Measurements from ENCODE around the gene BBS7. TPM values are rescaled to one million over a fixed set of nuclear protein-coding genes. Genes with fewer than 3 reads are reported as not detected.
A peak's percentile ranks its signal among the peaks of the same experiment; 100 is the strongest.

The BBS7 gene
- total RNA-seq, 1 experiment from 2014 or later = 20.5 TPM

DNA sequence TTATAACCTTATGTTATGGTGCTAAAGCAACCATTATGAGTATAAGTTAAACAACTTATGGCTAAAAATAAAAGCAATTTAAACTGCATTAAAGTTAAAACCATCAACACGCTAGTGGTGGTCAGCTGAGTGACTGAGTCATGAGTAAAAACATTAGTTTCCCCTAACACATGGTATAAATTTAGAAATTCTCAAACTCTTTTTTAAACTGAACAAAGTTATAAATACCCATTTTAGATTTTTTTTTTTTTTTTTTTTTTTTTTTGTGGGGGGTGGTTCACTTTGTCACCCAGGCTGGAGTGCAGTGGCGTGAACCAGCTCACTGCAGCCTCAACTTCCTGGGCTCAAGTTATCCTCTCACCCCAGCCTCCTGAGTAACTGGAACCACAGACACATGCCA, 5.4 kb upstream of the BBS7 start (continued):
- TF ChIP-seq, protein P1, sequence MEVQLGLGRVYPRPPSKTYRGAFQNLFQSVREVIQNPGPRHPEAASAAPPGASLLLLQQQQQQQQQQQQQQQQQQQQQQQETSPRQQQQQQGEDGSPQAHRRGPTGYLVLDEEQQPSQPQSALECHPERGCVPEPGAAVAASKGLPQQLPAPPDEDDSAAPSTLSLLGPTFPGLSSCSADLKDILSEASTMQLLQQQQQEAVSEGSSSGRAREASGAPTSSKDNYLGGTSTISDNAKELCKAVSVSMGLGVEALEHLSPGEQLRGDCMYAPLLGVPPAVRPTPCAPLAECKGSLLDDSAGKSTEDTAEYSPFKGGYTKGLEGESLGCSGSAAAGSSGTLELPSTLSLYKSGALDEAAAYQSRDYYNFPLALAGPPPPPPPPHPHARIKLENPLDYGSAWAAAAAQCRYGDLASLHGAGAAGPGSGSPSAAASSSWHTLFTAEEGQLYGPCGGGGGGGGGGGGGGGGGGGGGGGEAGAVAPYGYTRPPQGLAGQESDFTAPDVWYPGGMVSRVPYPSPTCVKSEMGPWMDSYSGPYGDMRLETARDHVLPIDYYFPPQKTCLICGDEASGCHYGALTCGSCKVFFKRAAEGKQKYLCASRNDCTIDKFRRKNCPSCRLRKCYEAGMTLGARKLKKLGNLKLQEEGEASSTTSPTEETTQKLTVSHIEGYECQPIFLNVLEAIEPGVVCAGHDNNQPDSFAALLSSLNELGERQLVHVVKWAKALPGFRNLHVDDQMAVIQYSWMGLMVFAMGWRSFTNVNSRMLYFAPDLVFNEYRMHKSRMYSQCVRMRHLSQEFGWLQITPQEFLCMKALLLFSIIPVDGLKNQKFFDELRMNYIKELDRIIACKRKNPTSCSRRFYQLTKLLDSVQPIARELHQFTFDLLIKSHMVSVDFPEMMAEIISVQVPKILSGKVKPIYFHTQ (CRISPR knock-in tag; IDR thresholded peaks at IDR 0.05) = no peak
- TF ChIP-seq NFYB (CRISPR knock-in tag; conservative IDR thresholded peaks at IDR 0.05; ENCODE audit: low read depth) = no peak
- TF ChIP-seq, protein P2, sequence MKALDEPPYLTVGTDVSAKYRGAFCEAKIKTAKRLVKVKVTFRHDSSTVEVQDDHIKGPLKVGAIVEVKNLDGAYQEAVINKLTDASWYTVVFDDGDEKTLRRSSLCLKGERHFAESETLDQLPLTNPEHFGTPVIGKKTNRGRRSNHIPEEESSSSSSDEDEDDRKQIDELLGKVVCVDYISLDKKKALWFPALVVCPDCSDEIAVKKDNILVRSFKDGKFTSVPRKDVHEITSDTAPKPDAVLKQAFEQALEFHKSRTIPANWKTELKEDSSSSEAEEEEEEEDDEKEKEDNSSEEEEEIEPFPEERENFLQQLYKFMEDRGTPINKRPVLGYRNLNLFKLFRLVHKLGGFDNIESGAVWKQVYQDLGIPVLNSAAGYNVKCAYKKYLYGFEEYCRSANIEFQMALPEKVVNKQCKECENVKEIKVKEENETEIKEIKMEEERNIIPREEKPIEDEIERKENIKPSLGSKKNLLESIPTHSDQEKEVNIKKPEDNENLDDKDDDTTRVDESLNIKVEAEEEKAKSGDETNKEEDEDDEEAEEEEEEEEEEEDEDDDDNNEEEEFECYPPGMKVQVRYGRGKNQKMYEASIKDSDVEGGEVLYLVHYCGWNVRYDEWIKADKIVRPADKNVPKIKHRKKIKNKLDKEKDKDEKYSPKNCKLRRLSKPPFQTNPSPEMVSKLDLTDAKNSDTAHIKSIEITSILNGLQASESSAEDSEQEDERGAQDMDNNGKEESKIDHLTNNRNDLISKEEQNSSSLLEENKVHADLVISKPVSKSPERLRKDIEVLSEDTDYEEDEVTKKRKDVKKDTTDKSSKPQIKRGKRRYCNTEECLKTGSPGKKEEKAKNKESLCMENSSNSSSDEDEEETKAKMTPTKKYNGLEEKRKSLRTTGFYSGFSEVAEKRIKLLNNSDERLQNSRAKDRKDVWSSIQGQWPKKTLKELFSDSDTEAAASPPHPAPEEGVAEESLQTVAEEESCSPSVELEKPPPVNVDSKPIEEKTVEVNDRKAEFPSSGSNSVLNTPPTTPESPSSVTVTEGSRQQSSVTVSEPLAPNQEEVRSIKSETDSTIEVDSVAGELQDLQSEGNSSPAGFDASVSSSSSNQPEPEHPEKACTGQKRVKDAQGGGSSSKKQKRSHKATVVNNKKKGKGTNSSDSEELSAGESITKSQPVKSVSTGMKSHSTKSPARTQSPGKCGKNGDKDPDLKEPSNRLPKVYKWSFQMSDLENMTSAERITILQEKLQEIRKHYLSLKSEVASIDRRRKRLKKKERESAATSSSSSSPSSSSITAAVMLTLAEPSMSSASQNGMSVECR (CRISPR knock-in tag; IDR thresholded peaks at IDR 0.05; ENCODE audit: borderline replicate concordance) = no peak
- no peak for TF ChIP-seq GTF2I (CRISPR knock-in tag; conservative IDR thresholded peaks at IDR 0.05)
- TF ChIP-seq, protein P3, sequence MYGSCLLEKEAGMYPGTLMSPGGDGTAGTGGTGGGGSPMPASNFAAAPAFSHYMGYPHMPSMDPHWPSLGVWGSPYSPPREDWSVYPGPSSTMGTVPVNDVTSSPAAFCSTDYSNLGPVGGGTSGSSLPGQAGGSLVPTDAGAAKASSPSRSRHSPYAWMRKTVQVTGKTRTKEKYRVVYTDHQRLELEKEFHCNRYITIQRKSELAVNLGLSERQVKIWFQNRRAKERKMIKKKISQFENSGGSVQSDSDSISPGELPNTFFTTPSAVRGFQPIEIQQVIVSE (CRISPR knock-in tag; IDR thresholded peaks at IDR 0.05; ENCODE audit: borderline replicate concordance) = no peak
- TF ChIP-seq, protein P4, sequence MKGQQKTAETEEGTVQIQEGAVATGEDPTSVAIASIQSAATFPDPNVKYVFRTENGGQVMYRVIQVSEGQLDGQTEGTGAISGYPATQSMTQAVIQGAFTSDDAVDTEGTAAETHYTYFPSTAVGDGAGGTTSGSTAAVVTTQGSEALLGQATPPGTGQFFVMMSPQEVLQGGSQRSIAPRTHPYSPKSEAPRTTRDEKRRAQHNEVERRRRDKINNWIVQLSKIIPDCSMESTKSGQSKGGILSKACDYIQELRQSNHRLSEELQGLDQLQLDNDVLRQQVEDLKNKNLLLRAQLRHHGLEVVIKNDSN (CRISPR knock-in tag; IDR thresholded peaks at IDR 0.05) = no peak

DNA sequence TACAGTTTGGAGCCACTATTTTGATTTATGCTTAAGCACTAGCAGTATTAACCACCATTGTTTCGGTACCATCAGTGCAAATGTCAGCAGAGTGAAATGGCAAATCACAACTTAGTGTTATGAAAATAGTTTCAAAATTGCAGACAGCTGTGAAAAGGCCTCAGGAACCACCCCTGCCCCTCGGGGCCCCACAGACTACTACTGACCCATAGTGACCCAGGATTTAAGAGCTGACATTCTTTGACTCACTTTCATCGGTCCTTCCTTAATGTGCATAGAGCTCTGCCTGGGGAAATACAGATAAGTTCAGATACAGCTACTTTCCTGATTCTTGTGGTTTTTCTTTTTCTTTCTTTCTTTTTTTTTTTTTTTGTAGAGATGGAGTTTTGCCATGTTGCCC, 3.3 kb upstream of the BBS7 start:
- H3K36me3 Mint-ChIP-seq = no peaks in the 10 kb centered on the region
- H3K27me3 Mint-ChIP-seq (ENCODE audit: low read depth) = peaks cover 5% of the 10 kb centered on the region; the same call in 1 of the 2 replicates
- ChIA-PET POLR2A (no interaction called here), CTCF (no interaction called here)
- ATAC-seq = no peak
- no peak for DNase-seq (ENCODE audit: low spot score)
- no peak overlapping the region for H3K4me3 Mint-ChIP-seq
- no peak overlapping the region for H3K27ac Mint-ChIP-seq
- no peak for TF ChIP-seq ZNF671 (CRISPR knock-in tag; IDR thresholded peaks at IDR 0.05)
- no peak for TF ChIP-seq FOXP1 (CRISPR knock-in tag; IDR thresholded peaks at IDR 0.05; ENCODE audit: borderline replicate concordance)
- TF ChIP-seq ZNF396 (CRISPR knock-in tag; IDR thresholded peaks at IDR 0.05; ENCODE audit: borderline replicate concordance) = no peak
- TF ChIP-seq, protein P5, sequence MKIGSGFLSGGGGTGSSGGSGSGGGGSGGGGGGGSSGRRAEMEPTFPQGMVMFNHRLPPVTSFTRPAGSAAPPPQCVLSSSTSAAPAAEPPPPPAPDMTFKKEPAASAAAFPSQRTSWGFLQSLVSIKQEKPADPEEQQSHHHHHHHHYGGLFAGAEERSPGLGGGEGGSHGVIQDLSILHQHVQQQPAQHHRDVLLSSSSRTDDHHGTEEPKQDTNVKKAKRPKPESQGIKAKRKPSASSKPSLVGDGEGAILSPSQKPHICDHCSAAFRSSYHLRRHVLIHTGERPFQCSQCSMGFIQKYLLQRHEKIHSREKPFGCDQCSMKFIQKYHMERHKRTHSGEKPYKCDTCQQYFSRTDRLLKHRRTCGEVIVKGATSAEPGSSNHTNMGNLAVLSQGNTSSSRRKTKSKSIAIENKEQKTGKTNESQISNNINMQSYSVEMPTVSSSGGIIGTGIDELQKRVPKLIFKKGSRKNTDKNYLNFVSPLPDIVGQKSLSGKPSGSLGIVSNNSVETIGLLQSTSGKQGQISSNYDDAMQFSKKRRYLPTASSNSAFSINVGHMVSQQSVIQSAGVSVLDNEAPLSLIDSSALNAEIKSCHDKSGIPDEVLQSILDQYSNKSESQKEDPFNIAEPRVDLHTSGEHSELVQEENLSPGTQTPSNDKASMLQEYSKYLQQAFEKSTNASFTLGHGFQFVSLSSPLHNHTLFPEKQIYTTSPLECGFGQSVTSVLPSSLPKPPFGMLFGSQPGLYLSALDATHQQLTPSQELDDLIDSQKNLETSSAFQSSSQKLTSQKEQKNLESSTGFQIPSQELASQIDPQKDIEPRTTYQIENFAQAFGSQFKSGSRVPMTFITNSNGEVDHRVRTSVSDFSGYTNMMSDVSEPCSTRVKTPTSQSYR (CRISPR knock-in tag; IDR thresholded peaks at IDR 0.05) = no peak
- no peak for TF ChIP-seq GTF2I (CRISPR knock-in tag; conservative IDR thresholded peaks at IDR 0.05)
- H3K4me1 Mint-ChIP-seq = peaks cover 8% of the 10 kb centered on the region; the same call in 1 of the 2 replicates
- H3K9me3 Mint-ChIP-seq = no peaks in the 10 kb centered on the region

DNA sequence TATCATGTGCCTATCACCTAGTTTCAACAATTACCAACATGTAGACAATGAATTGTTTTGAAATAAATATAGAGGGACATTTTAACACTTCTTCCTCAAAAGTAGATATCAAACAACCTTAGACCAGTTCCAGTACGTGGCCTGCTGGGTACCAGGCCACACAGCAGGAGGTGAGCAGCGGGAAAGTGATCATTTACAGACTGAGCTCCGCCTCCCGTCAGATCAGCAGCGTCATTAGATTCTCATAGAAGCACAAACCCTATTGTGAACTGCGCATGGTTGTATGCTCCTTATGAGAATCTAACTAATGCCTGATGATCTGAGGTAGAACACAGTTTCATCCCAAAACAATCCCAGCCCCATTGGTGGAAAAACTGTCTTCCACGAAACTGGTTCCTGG, 6.5 kb downstream of the BBS7 start:
- ChIA-PET POLR2A (no interaction called here), CTCF (no interaction called here)
- no peaks in the 10 kb centered on the region for H3K27me3 Mint-ChIP-seq (ENCODE audit: low read depth)
- H3K4me1 Mint-ChIP-seq = peaks cover 8% of the 10 kb centered on the region
- no peaks in the 10 kb centered on the region for H3K9me3 Mint-ChIP-seq
- peak overlapping the region; percentile 43; the same call in 1 of the 2 replicates for H3K27ac Mint-ChIP-seq
- peak; percentile 50 for ATAC-seq
- peaks cover 22% of the 10 kb centered on the region for H3K36me3 Mint-ChIP-seq
- peak; percentile 36 for DNase-seq (ENCODE audit: low spot score)
- H3K4me3 Mint-ChIP-seq = no peak overlapping the region
- TF ChIP-seq, protein P6, sequence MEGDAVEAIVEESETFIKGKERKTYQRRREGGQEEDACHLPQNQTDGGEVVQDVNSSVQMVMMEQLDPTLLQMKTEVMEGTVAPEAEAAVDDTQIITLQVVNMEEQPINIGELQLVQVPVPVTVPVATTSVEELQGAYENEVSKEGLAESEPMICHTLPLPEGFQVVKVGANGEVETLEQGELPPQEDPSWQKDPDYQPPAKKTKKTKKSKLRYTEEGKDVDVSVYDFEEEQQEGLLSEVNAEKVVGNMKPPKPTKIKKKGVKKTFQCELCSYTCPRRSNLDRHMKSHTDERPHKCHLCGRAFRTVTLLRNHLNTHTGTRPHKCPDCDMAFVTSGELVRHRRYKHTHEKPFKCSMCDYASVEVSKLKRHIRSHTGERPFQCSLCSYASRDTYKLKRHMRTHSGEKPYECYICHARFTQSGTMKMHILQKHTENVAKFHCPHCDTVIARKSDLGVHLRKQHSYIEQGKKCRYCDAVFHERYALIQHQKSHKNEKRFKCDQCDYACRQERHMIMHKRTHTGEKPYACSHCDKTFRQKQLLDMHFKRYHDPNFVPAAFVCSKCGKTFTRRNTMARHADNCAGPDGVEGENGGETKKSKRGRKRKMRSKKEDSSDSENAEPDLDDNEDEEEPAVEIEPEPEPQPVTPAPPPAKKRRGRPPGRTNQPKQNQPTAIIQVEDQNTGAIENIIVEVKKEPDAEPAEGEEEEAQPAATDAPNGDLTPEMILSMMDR (IDR thresholded peaks at IDR 0.05) = no peak
- TF ChIP-seq, protein P7, sequence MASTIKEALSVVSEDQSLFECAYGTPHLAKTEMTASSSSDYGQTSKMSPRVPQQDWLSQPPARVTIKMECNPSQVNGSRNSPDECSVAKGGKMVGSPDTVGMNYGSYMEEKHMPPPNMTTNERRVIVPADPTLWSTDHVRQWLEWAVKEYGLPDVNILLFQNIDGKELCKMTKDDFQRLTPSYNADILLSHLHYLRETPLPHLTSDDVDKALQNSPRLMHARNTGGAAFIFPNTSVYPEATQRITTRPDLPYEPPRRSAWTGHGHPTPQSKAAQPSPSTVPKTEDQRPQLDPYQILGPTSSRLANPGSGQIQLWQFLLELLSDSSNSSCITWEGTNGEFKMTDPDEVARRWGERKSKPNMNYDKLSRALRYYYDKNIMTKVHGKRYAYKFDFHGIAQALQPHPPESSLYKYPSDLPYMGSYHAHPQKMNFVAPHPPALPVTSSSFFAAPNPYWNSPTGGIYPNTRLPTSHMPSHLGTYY (CRISPR knock-in tag; IDR thresholded peaks at IDR 0.05) = no peak
- TF ChIP-seq, protein P8, sequence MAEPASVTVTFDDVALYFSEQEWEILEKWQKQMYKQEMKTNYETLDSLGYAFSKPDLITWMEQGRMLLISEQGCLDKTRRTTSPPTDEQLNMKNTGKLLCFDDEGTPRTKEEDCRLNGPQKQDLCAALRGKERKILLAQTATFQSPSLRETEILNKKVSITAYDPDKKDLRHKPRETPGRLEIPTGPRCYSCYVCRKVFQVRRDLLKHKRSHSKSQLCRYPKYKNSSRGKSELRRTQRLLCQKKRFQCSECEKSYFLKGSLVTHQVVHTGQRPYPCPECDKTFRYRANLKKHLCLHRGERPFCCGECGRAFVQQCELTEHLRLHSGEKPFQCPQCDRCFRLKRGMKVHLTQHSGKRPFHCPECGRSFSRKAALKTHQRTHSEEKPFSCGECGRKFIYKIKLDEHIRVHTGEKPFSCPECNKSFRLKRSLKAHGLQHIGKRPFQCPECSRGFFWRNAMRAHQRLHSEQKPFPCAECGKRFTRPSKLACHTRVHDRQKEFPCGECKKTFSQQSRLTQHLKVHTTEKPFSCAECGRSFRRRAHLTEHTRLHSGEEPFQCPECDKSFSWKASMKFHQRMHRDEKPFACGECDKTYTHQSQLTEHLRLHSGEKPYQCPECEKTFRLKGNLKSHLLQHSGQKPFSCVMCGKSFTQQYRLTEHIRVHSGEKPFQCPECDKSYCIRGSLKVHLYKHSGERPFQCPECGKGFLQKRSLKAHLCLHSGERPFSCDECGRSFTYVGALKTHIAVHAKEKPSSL (CRISPR knock-in tag; conservative IDR thresholded peaks at IDR 0.05) = no peak
- TF ChIP-seq, protein P9, sequence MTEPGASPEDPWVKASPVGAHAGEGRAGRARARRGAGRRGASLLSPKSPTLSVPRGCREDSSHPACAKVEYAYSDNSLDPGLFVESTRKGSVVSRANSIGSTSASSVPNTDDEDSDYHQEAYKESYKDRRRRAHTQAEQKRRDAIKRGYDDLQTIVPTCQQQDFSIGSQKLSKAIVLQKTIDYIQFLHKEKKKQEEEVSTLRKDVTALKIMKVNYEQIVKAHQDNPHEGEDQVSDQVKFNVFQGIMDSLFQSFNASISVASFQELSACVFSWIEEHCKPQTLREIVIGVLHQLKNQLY (CRISPR knock-in tag; IDR thresholded peaks at IDR 0.05) = no peak

Data from WTC11 (cell line).